Hepatocyte (in vitro differentiated cells): Measurements from ENCODE around the gene KCNMA1. TPM values are rescaled to one million over a fixed set of nuclear protein-coding genes. Genes with fewer than 3 reads are reported as not detected.

Experiments used
- DNase-seq: peaks from one replicate; pipeline ENCODE4 v3.0.0-alpha.2; 2016; ENCODE audit warnings: low spot score
- H2AFZ ChIP-seq: fragments of 200-600 bp; sonication (generic); 2 replicates; pipeline ENCODE4 v1.6.0; 2016; ENCODE audit warnings: antibody characterized with exemption, mild to moderate bottlenecking
- H3K27ac ChIP-seq: fragments of 200-600 bp; sonication (generic); 2 replicates; pipeline ENCODE4 v1.5.1; 2016; ENCODE audit warnings: mild to moderate bottlenecking
- H3K27me3 ChIP-seq: fragments of 200-600 bp; sonication (generic); 2 replicates; pipeline ENCODE4 v1.6.1; 2016
- H3K36me3 ChIP-seq: fragments of 200-600 bp; sonication (generic); replicated peaks from 2 replicates; pipeline ENCODE4 v1.5.1; 2016; ENCODE audit warnings: low read depth; ENCODE audit not compliant: insufficient read depth
- H3K4me1 ChIP-seq: fragments of 200-600 bp; sonication (generic); 2 replicates; pipeline ENCODE4 v1.5.1; 2016; ENCODE audit warnings: mild to moderate bottlenecking, moderate library complexity; ENCODE audit not compliant: insufficient read depth
- H3K4me2 ChIP-seq: fragments of 200-600 bp; sonication (generic); 2 replicates; pipeline ENCODE4 v1.6.0; 2016
- H3K4me3 ChIP-seq: fragments of 200-600 bp; sonication (generic); 2 replicates; pipeline ENCODE4 v1.5.1; 2016; ENCODE audit warnings: mild to moderate bottlenecking
- H3K79me2 ChIP-seq: fragments of 200-600 bp; sonication (generic); 2 replicates; pipeline ENCODE4 v1.6.0; 2017; ENCODE audit warnings: mild to moderate bottlenecking
- H3K9me2 ChIP-seq: fragments of 200-600 bp; sonication (generic); replicated peaks from 2 replicates; pipeline ENCODE4 v1.6.0; 2017; ENCODE audit warnings: mild to moderate bottlenecking; ENCODE audit not compliant: insufficient read depth
- H3K9me3 ChIP-seq: fragments of 200-600 bp; sonication (generic); 2 replicates; pipeline ENCODE4 v1.5.1; 2016; ENCODE audit warnings: low read depth, mild to moderate bottlenecking
- H4K20me1 ChIP-seq: fragments of 200-600 bp; sonication (generic); 2 replicates; pipeline ENCODE4 v1.6.0; 2016; ENCODE audit warnings: mild to moderate bottlenecking; ENCODE audit not compliant: insufficient read depth, poor library complexity, severe bottlenecking
- CTCF ChIP-seq: fragments of 200-600 bp; sonication (generic); IDR thresholded peaks from 2 replicates; pipeline ENCODE4 v1.5.1; 2016; ENCODE audit warnings: antibody characterized with exemption, mild to moderate bottlenecking; ENCODE audit not compliant: poor library complexity
- EZH2 ChIP-seq: fragments of 200-600 bp; sonication (generic); IDR thresholded peaks from 2 replicates; pipeline ENCODE4 v1.6.1; 2016; ENCODE audit warnings: antibody characterized with exemption, mild to moderate bottlenecking, borderline replicate concordance
- EZH2phosphoT487 ChIP-seq: fragments of 200-600 bp; sonication (generic); IDR thresholded peaks from one replicate; pipeline ENCODE4 v1.6.1; 2018; ENCODE audit warnings: antibody characterized with exemption, mild to moderate bottlenecking, low read depth, moderate library complexity; ENCODE audit not compliant: unreplicated experiment, severe bottlenecking
- WGBS: methylation state at CpG from one replicate; pipeline ENCODE4 v1.1.6; 2016; ENCODE audit warnings: low lambda C conversion rate; ENCODE audit errors: missing lambda C conversion rate; 5-methylcytosine and 5-hydroxymethylcytosine counted together
- polyA plus RNA-seq: library from polyadenylated mRNA; unstranded; fragments of >200 nt; fragmentation: Nextera tagmentation; extraction: Ambion mirVana; gene quantifications from 2 replicates; pipeline ENCODE4 v1.2.1, GENCODE V29; 2016
- total RNA-seq: library from RNA; depleted of rRNA; stranded (reverse); fragments of >200 nt; gene quantifications from 2 replicates; pipeline ENCODE4 v1.2.3, GENCODE V29; 2014

KCNMA1 gene
- total and polyA plus RNA-seq, 2 experiments from 2014 or later = 42.6 to 73.3 TPM

- H3K79me2 ChIP-seq = no peaks in the 10 kb centered on the region
- no peaks in the 10 kb centered on the region for H3K9me3 ChIP-seq
- no peak for DNase-seq
- no peak overlapping the region for H3K27ac ChIP-seq
- TF ChIP-seq CTCF = no peak
- H3K4me1 ChIP-seq = no peaks in the 10 kb centered on the region
- no peak overlapping the region for H3K4me3 ChIP-seq
- no peaks in the 10 kb centered on the region for H3K36me3 ChIP-seq
- 53% methylated on average over 2 of the region's 2 CpGs for WGBS
- H3K4me2 ChIP-seq = no peak overlapping the region
- H4K20me1 ChIP-seq = no peaks in the 10 kb centered on the region
- H3K9me2 ChIP-seq = no peaks in the 10 kb centered on the region
- H2AFZ ChIP-seq = no peak overlapping the region
- H3K27me3 ChIP-seq = no peaks in the 10 kb centered on the region
Observed at GRCh38 chr10:77226020-77226419, 411.6 kb downstream of the KCNMA1 start.

GRCh38 chr10:77223526-77224460 lies 413.8 kb downstream of the KCNMA1 start:
- Histone ChIP-seq H3K36me3 (no peaks in the 10 kb centered on the region), H3K9me3 (no peaks in the 10 kb centered on the region), H3K9me2 (no peaks in the 10 kb centered on the region), H2AFZ (no peak overlapping the region), H4K20me1 (no peaks in the 10 kb centered on the region), H3K4me3 (no peak overlapping the region), H3K79me2 (no peaks in the 10 kb centered on the region), H3K4me2 (no peak overlapping the region), H3K27me3 (no peaks in the 10 kb centered on the region), H3K27ac (no peak overlapping the region), H3K4me1 (no peaks in the 10 kb centered on the region)
- DNase-seq = no peak
- 84% methylated on average over 9 of the region's 9 CpGs for WGBS
- no peak for TF ChIP-seq EZH2
- TF ChIP-seq EZH2phosphoT487 = no peak
- no peak for TF ChIP-seq CTCF

- Histone ChIP-seq H2AFZ (no peak overlapping the region), H3K27ac (no peak overlapping the region), H3K9me2 (no peaks in the 10 kb centered on the region), H3K9me3 (no peaks in the 10 kb centered on the region), H3K4me3 (no peak overlapping the region), H3K4me1 (no peaks in the 10 kb centered on the region), H3K79me2 (no peaks in the 10 kb centered on the region), H3K36me3 (no peaks in the 10 kb centered on the region), H3K27me3 (no peaks in the 10 kb centered on the region), H4K20me1 (no peaks in the 10 kb centered on the region), H3K4me2 (no peak overlapping the region)
- no peak for TF ChIP-seq EZH2phosphoT487
- no peak for TF ChIP-seq CTCF
- TF ChIP-seq EZH2 = no peak
- WGBS = 60% methylated on average over 2 of the region's 2 CpGs
- DNase-seq = no peak
Observed at GRCh38 chr10:77220150-77220549, 417.5 kb downstream of the KCNMA1 start.
